ENCODE measurements around the gene ZNF823. TPM values are rescaled to one million over a fixed set of nuclear protein-coding genes. Genes with fewer than 3 reads are reported as not detected.
"Not testable (repeated sequence)": the region's sequence is repeated elsewhere in the genome, so short reads cannot be mapped to it uniquely, and the experiment has no call there.

ZNF823 gene
- total RNA-seq, 1 experiment from 2014 or later, result 10.2 TPM

GRCh38 chr19:11680689-11681302 lies 58.0 kb downstream of the ZNF823 start:
- no peak for DNase-seq (ENCODE audit: low read depth)

GRCh38 chr19:11678504-11678903 lies 60.2 kb downstream of the ZNF823 start:
- no peak for DNase-seq (ENCODE audit: low read depth)

GRCh38 chr19:11676661-11677600 lies 61.8 kb downstream of the ZNF823 start:
- not testable (repeated sequence) for DNase-seq (ENCODE audit: low read depth)

- DNase-seq (ENCODE audit: low read depth), result no peak
Observed at GRCh38 chr19:11675569-11675968, 63.2 kb downstream of the ZNF823 start.

- DNase-seq (ENCODE audit: low read depth), result no peak
Observed at GRCh38 chr19:11674067-11674492, 64.7 kb downstream of the ZNF823 start.

- no peak for DNase-seq (ENCODE audit: low read depth)
Observed at GRCh38 chr19:11673608-11674041, 65.1 kb downstream of the ZNF823 start.

Other genes starting within 250 kb of the ZNF823 start
- 7.3 and 12.0 TPM in 2 replicates for gene ZNF653, start 233.1 kb downstream of the ZNF823 start, total RNA-seq (2014; rRNA removed)
- gene ECSIT, start 209.8 kb downstream of the ZNF823 start, total RNA-seq (2014; rRNA removed), result 24.8 and 32.1 TPM in 2 replicates
- 0.58 and 1.0 TPM in 2 replicates for gene CNN1, start 200.1 kb downstream of the ZNF823 start, total RNA-seq (2014; rRNA removed)
- gene ELOF1, start 179.7 kb downstream of the ZNF823 start, total RNA-seq (2014; rRNA removed), result 42.1 and 44.7 TPM in 2 replicates
- gene ACP5, start 161.3 kb downstream of the ZNF823 start, total RNA-seq (2014; rRNA removed), result 0.34 and 0.38 TPM in 2 replicates
- 18.8 and 19.2 TPM in 2 replicates for gene ZNF627, start 141.5 kb downstream of the ZNF823 start, total RNA-seq (2014; rRNA removed)
- 5.4 and 7.1 TPM in 2 replicates for gene ZNF441, start 28.1 kb upstream of the ZNF823 start, total RNA-seq (2014; rRNA removed)
- 0.80 and 0.90 TPM in 2 replicates for gene ZNF491, start 59.6 kb upstream of the ZNF823 start, total RNA-seq (2014; rRNA removed)
- gene ZNF440, start 75.3 kb upstream of the ZNF823 start, total RNA-seq (2014; rRNA removed), result 7.0 and 8.2 TPM in 2 replicates
- gene ZNF439, start 109.8 kb upstream of the ZNF823 start, total RNA-seq (2014; rRNA removed), result 0.11 and 0.26 TPM in 2 replicates
- gene ZNF69, start 148.8 kb upstream of the ZNF823 start, total RNA-seq (2014; rRNA removed), result 6.2 and 8.8 TPM in 2 replicates
- gene ZNF700, start 186.2 kb upstream of the ZNF823 start, total RNA-seq (2014; rRNA removed), result 8.7 and 9.5 TPM in 2 replicates
- gene ZNF763, start 226.1 kb upstream of the ZNF823 start, total RNA-seq (2014; rRNA removed), result 0.69 and 1.7 TPM in 2 replicates